BE2C (cell line): Measurements from ENCODE around the gene OR2L13. TPM values are rescaled to one million over a fixed set of nuclear protein-coding genes. Genes with fewer than 3 reads are reported as not detected.

Experiments used
- DNase-seq: peaks from one replicate; pipeline ENCODE4 v3.0.0-alpha.2; 2020
- H3K27me3 ChIP-seq: fragments of 250-450 bp; sonication (Bioruptor Pico); 2 replicates; pipeline ENCODE4 v1.5.1; 2020; ENCODE audit warnings: mild to moderate bottlenecking
- H3K36me3 ChIP-seq: fragments of 250-450 bp; sonication (Bioruptor Pico); 2 replicates; pipeline ENCODE4 v1.5.1; 2020; ENCODE audit warnings: mild to moderate bottlenecking
- H3K4me1 ChIP-seq: fragments of 250-450 bp; sonication (Bioruptor Pico); 2 replicates; pipeline ENCODE4 v1.5.1; 2020
- H3K4me3 ChIP-seq: 2 replicates; pipeline ENCODE4 v1.5.1; 2011; ENCODE audit warnings: low read depth, low read length
- H3K9me3 ChIP-seq: fragments of 250-450 bp; sonication (Bioruptor Pico); 2 replicates; pipeline ENCODE4 v1.5.1; 2020
- CTCF ChIP-seq: IDR thresholded peaks from 2 replicates; pipeline ENCODE4 v1.5.1; 2012; ENCODE audit warnings: mild to moderate bottlenecking, low read depth, low read length
- polyA plus RNA-seq: library from polyadenylated mRNA; unstranded; fragments of >200 nt; gene quantifications from one replicate; pipeline ENCODE4 v1.2.1, GENCODE V29; 2012; ENCODE audit warnings: low read depth, missing spikeins; ENCODE audit not compliant: insufficient read length, insufficient read depth

Gene OR2L13
- polyA plus RNA-seq, result not detected

- DNase-seq, result no peak
- Histone ChIP-seq H3K4me1 (no peaks in the 10 kb centered on the region), H3K9me3 (no peaks in the 10 kb centered on the region), H3K4me3 (no peak within 1 kb of the TSS), H3K36me3 (no peaks in the 10 kb centered on the region), H3K27me3 (no peaks in the 10 kb centered on the region)
- TF ChIP-seq CTCF, result no peak
These were observed at the start of gene OR2L13 for GRCh38 chr1:248094884-248095283. Gene OR2L13, plus strand, starts transcription at chr1:248095184. Its CDS starts 4,192 bp downstream, at chr1:248099376.

- no peaks in the 10 kb centered on the region for H3K9me3 ChIP-seq
- H3K27me3 ChIP-seq, result no peaks in the 10 kb centered on the region
- H3K36me3 ChIP-seq, result no peaks in the 10 kb centered on the region
- no peaks in the 10 kb centered on the region for H3K4me1 ChIP-seq
- no peak overlapping the region for H3K4me3 ChIP-seq
- no peak for DNase-seq
- TF ChIP-seq CTCF, result no peak
These were observed 49.8 kb upstream of the OR2L13 start for GRCh38 chr1:248045209-248045608.

GRCh38 chr1:248046536-248046935 lies 48.4 kb upstream of the OR2L13 start, which contains the start of gene OR2L3:
Gene OR2L3, plus strand, starts transcription at chr1:248046836. Its CDS starts 13,846 bp downstream, at chr1:248060682.
- no peaks in the 10 kb centered on the region for H3K36me3 ChIP-seq
- no peak for DNase-seq
- TF ChIP-seq CTCF, result no peak
- H3K27me3 ChIP-seq, result no peaks in the 10 kb centered on the region
- no peaks in the 10 kb centered on the region for H3K9me3 ChIP-seq
- H3K4me3 ChIP-seq, result no peak within 1 kb of the TSS
- H3K4me1 ChIP-seq, result no peaks in the 10 kb centered on the region

GRCh38 chr1:248047008-248047407 lies 48.0 kb upstream of the OR2L13 start:
- DNase-seq, result no peak
- Histone ChIP-seq H3K4me3 (no peak overlapping the region), H3K4me1 (no peaks in the 10 kb centered on the region), H3K36me3 (no peaks in the 10 kb centered on the region), H3K9me3 (no peaks in the 10 kb centered on the region), H3K27me3 (no peaks in the 10 kb centered on the region)
- no peak for TF ChIP-seq CTCF

GRCh38 chr1:248054671-248055070 lies 40.3 kb upstream of the OR2L13 start:
- no peak overlapping the region for H3K4me3 ChIP-seq
- no peak for DNase-seq
- no peaks in the 10 kb centered on the region for H3K36me3 ChIP-seq

More at GRCh38 chr1:248054671-248055070, 40.3 kb upstream of the OR2L13 start:
- no peaks in the 10 kb centered on the region for H3K4me1 ChIP-seq
- no peaks in the 10 kb centered on the region; the same call in 1 of the 2 replicates for H3K9me3 ChIP-seq
- TF ChIP-seq CTCF, result no peak
- H3K27me3 ChIP-seq, result no peaks in the 10 kb centered on the region
